Vagina (tissue), 2 donors: ENCODE results near the gene CFI.

Experiments
- POLR2A ChIP-seq, 2 donors: fragments of 450-650 bp; IDR thresholded peaks; one replicate each; pipeline ENCODE4 v1.6.1; 2017; ENCODE audit warnings: antibody characterized with exemption in 2 of 2, mild to moderate bottlenecking in 2 of 2, moderate library complexity in 2 of 2
- POLR2AphosphoS5 ChIP-seq, 2 donors: sonication (generic); formaldehyde crosslinking; IDR thresholded peaks; one replicate each; pipeline ENCODE4 v1.9.0; 2017; ENCODE audit warnings: antibody characterized with exemption in 2 of 2, mild to moderate bottlenecking in 2 of 2, low read depth in 1 of 2; ENCODE audit not compliant: insufficient read depth in 1 of 2
- TF ChIP-seq, protein P1 (sequence below), 3 experiments: fragments of 450-650 bp in 2 of 3; fragments of 200-600 bp in 1 of 3; sonication (generic) in 1 of 3; IDR thresholded peaks; one replicate each; pipeline ENCODE4 v1.5.1; 2017 to 2019; ENCODE audit warnings: antibody characterized with exemption in 3 of 3, mild to moderate bottlenecking in 2 of 3, moderate library complexity in 2 of 3

DNA sequence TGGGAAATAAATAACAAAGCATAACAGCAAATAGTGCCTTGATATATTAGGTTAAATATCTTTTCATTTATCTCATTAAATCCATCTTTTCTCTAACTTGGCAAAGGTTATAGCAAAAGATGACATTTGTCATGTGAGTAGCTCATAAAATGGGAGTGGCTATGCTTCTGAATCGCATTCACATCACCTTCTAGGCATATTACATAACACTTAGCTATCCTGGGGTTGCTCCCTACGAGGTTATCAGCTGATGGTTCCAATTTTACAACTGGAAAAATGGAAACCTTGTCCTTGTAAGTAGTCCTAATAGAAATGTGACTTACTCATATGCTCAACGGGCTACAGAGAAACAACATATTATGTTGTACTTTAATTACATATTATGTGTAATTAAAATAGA is 88.3 kb downstream of the CFI start:
- TF ChIP-seq, protein P1, sequence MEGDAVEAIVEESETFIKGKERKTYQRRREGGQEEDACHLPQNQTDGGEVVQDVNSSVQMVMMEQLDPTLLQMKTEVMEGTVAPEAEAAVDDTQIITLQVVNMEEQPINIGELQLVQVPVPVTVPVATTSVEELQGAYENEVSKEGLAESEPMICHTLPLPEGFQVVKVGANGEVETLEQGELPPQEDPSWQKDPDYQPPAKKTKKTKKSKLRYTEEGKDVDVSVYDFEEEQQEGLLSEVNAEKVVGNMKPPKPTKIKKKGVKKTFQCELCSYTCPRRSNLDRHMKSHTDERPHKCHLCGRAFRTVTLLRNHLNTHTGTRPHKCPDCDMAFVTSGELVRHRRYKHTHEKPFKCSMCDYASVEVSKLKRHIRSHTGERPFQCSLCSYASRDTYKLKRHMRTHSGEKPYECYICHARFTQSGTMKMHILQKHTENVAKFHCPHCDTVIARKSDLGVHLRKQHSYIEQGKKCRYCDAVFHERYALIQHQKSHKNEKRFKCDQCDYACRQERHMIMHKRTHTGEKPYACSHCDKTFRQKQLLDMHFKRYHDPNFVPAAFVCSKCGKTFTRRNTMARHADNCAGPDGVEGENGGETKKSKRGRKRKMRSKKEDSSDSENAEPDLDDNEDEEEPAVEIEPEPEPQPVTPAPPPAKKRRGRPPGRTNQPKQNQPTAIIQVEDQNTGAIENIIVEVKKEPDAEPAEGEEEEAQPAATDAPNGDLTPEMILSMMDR (IDR thresholded peaks at IDR 0.05) = no peak
- TF ChIP-seq POLR2AphosphoS5 (IDR thresholded peaks at IDR 0.05; ENCODE audit: insufficient read depth in 1 of 2, low read depth in 1 of 2) = no peak
- no peak for TF ChIP-seq POLR2A (IDR thresholded peaks at IDR 0.05)
